ENCODE results near the gene VSTM2L.

Gene VSTM2L

GRCh38 chr20:37877832-37878772, 24.8 kb upstream of the VSTM2L start:
- no peak for ATAC-seq (ENCODE audit: insufficient read depth, low read depth)
- Histone ChIP-seq H4K20me1 (ENCODE audit: insufficient read depth, low read length) (peaks cover 7% of the 10 kb centered on the region), H3K9me3 (ENCODE audit: insufficient read depth, low read length, severe bottlenecking) (no peaks in the 10 kb centered on the region), H3K9ac (ENCODE audit: low read depth, low read length) (no peak overlapping the region), H3K27ac (ENCODE audit: low read length) (no peak overlapping the region), H2AFZ (ENCODE audit: low read depth, low read length) (no peak overlapping the region), H3K79me2 (ENCODE audit: insufficient read depth, low read length) (no peaks in the 10 kb centered on the region), H3K4me3 (ENCODE audit: low read depth in 1 of 2, low read length in 2 of 2) (no peak overlapping the region), H3K36me3 (ENCODE audit: insufficient read depth, low read length) (peaks cover 15% of the 10 kb centered on the region), H3K4me1 (ENCODE audit: insufficient read depth, low read length) (no peaks in the 10 kb centered on the region), H3K27me3 (ENCODE audit: insufficient read depth, low read length, poor library complexity) (no peaks in the 10 kb centered on the region), H3K4me2 (ENCODE audit: insufficient read depth, low read length) (no peak overlapping the region)
- DNase-seq, result no peak
- no peak for TF ChIP-seq EZH2 (IDR thresholded peaks at IDR 0.05; ENCODE audit: borderline replicate concordance, low read depth, low read length, severe bottlenecking)
- TF ChIP-seq, protein P1, sequence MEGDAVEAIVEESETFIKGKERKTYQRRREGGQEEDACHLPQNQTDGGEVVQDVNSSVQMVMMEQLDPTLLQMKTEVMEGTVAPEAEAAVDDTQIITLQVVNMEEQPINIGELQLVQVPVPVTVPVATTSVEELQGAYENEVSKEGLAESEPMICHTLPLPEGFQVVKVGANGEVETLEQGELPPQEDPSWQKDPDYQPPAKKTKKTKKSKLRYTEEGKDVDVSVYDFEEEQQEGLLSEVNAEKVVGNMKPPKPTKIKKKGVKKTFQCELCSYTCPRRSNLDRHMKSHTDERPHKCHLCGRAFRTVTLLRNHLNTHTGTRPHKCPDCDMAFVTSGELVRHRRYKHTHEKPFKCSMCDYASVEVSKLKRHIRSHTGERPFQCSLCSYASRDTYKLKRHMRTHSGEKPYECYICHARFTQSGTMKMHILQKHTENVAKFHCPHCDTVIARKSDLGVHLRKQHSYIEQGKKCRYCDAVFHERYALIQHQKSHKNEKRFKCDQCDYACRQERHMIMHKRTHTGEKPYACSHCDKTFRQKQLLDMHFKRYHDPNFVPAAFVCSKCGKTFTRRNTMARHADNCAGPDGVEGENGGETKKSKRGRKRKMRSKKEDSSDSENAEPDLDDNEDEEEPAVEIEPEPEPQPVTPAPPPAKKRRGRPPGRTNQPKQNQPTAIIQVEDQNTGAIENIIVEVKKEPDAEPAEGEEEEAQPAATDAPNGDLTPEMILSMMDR (IDR thresholded peaks at IDR 0.05; ENCODE audit: borderline replicate concordance, extremely low read depth, low read length, poor library complexity, severe bottlenecking), result no peak

GRCh38 chr20:37878835-37879599, 23.9 kb upstream of the VSTM2L start:
- ATAC-seq (ENCODE audit: insufficient read depth, low read depth), result no peak

GRCh38 chr20:37879843-37880242, 23.1 kb upstream of the VSTM2L start:
- Histone ChIP-seq H2AFZ (ENCODE audit: low read depth, low read length) (no peak overlapping the region), H3K4me3 (ENCODE audit: low read depth in 1 of 2, low read length in 2 of 2) (no peak overlapping the region), H3K27ac (ENCODE audit: low read length) (no peak overlapping the region), H3K4me2 (ENCODE audit: insufficient read depth, low read length) (no peak overlapping the region), H3K36me3 (ENCODE audit: insufficient read depth, low read length) (no peaks in the 10 kb centered on the region), H3K27me3 (ENCODE audit: insufficient read depth, low read length, poor library complexity) (no peaks in the 10 kb centered on the region), H4K20me1 (ENCODE audit: insufficient read depth, low read length) (peaks cover 4% of the 10 kb centered on the region), H3K9me3 (ENCODE audit: insufficient read depth, low read length, severe bottlenecking) (no peaks in the 10 kb centered on the region), H3K9ac (ENCODE audit: low read depth, low read length) (no peak overlapping the region), H3K79me2 (ENCODE audit: insufficient read depth, low read length) (no peaks in the 10 kb centered on the region), H3K4me1 (ENCODE audit: insufficient read depth, low read length) (no peaks in the 10 kb centered on the region)
- ATAC-seq (ENCODE audit: insufficient read depth, low read depth) (no peak), DNase-seq (no peak)
- TF ChIP-seq, protein P1 (IDR thresholded peaks at IDR 0.05; ENCODE audit: borderline replicate concordance, extremely low read depth, low read length, poor library complexity, severe bottlenecking), result no peak
- no peak for TF ChIP-seq EZH2 (IDR thresholded peaks at IDR 0.05; ENCODE audit: borderline replicate concordance, low read depth, low read length, severe bottlenecking)

More at GRCh38 chr20:37878835-37879599, 23.9 kb upstream of the VSTM2L start:
- Histone ChIP-seq H3K9ac (ENCODE audit: low read depth, low read length) (no peak overlapping the region), H4K20me1 (ENCODE audit: insufficient read depth, low read length) (peaks cover 4% of the 10 kb centered on the region), H3K27me3 (ENCODE audit: insufficient read depth, low read length, poor library complexity) (no peaks in the 10 kb centered on the region), H3K4me3 (ENCODE audit: low read depth in 1 of 2, low read length in 2 of 2) (no peak overlapping the region), H2AFZ (ENCODE audit: low read depth, low read length) (no peak overlapping the region), H3K9me3 (ENCODE audit: insufficient read depth, low read length, severe bottlenecking) (no peaks in the 10 kb centered on the region), H3K79me2 (ENCODE audit: insufficient read depth, low read length) (no peaks in the 10 kb centered on the region), H3K4me2 (ENCODE audit: insufficient read depth, low read length) (no peak overlapping the region), H3K36me3 (ENCODE audit: insufficient read depth, low read length) (peaks cover 7% of the 10 kb centered on the region; the same call in 1 of the 2 replicates), H3K4me1 (ENCODE audit: insufficient read depth, low read length) (no peaks in the 10 kb centered on the region), H3K27ac (ENCODE audit: low read length) (no peak overlapping the region)
- no peak for DNase-seq
- no peak for TF ChIP-seq EZH2 (IDR thresholded peaks at IDR 0.05; ENCODE audit: borderline replicate concordance, low read depth, low read length, severe bottlenecking)
- TF ChIP-seq, protein P1 (IDR thresholded peaks at IDR 0.05; ENCODE audit: borderline replicate concordance, extremely low read depth, low read length, poor library complexity, severe bottlenecking), result no peak

Measured in DND-41 (cell line).